Ecto neural progenitor cell (in vitro differentiated cells): ENCODE data around the gene RUVBL1.

Experiments used
- DNase-seq: peaks from one replicate; pipeline ENCODE4 v3.0.0-alpha.2; 2018; ENCODE audit warnings: low spot score

RUVBL1 gene

GRCh38 chr3:128083396-128083795, 40.2 kb downstream of the RUVBL1 start:
- DNase-seq: no peak

- DNase-seq: no peak
Measured at GRCh38 chr3:128082546-128082945, 41.1 kb downstream of the RUVBL1 start.

- DNase-seq: no peak
Measured at GRCh38 chr3:128081846-128082245, 41.8 kb downstream of the RUVBL1 start.

- no peak for DNase-seq
Measured at GRCh38 chr3:128081226-128081625, 42.4 kb downstream of the RUVBL1 start.

- DNase-seq: no peak
Measured at GRCh38 chr3:128080323-128081080, 43.1 kb downstream of the RUVBL1 start.

- DNase-seq: no peak
Measured at GRCh38 chr3:128079823-128080222, 43.8 kb downstream of the RUVBL1 start.

GRCh38 chr3:128078875-128079274, 44.7 kb downstream of the RUVBL1 start:
- no peak for DNase-seq

GRCh38 chr3:128078322-128078721, 45.3 kb downstream of the RUVBL1 start:
- DNase-seq: no peak

GRCh38 chr3:128077665-128078064, 45.9 kb downstream of the RUVBL1 start:
- no peak for DNase-seq

GRCh38 chr3:128077202-128077624, 46.4 kb downstream of the RUVBL1 start:
- DNase-seq: peak; percentile 57

GRCh38 chr3:128076483-128077201, 47.0 kb downstream of the RUVBL1 start:
- DNase-seq: peak; percentile 59

GRCh38 chr3:128075522-128076482, 47.8 kb downstream of the RUVBL1 start:
- DNase-seq: peak; percentile 97

GRCh38 chr3:128074851-128075521, 48.6 kb downstream of the RUVBL1 start:
- no peak for DNase-seq

- DNase-seq: no peak
Measured at GRCh38 chr3:128073807-128074206, 49.8 kb downstream of the RUVBL1 start.

GRCh38 chr3:128073185-128073725, 50.4 kb downstream of the RUVBL1 start:
- peak; percentile 26 for DNase-seq

GRCh38 chr3:128072454-128073184, 51.0 kb downstream of the RUVBL1 start:
- DNase-seq: peak; percentile 43

- DNase-seq: peak; percentile 17
Measured at GRCh38 chr3:128071771-128072453, 51.7 kb downstream of the RUVBL1 start.

GRCh38 chr3:128070898-128071591, 52.6 kb downstream of the RUVBL1 start:
- DNase-seq: peak; percentile 41

- DNase-seq: no peak
Measured at GRCh38 chr3:128069271-128069670, 54.3 kb downstream of the RUVBL1 start.
